ENCODE measurements around the gene UBE2G1. TPM values are rescaled to one million over a fixed set of nuclear protein-coding genes. Genes with fewer than 3 reads are reported as not detected.
A peak's percentile ranks its signal among the peaks of the same experiment; 100 is the strongest.

The UBE2G1 gene
- total RNA-seq, 4 donors from 2014 or later: 152 to 217 (median 180) TPM

GRCh38 chr17:4220655-4221054 is 145.8 kb downstream of the UBE2G1 start:
- H3K4me3 ChIP-seq: peak overlapping the region in 1 of 4 donors; percentile 9
- TF ChIP-seq POLR2A (IDR thresholded peaks at IDR 0.05): peak; percentile 70 to 81
- TF ChIP-seq, protein P1, sequence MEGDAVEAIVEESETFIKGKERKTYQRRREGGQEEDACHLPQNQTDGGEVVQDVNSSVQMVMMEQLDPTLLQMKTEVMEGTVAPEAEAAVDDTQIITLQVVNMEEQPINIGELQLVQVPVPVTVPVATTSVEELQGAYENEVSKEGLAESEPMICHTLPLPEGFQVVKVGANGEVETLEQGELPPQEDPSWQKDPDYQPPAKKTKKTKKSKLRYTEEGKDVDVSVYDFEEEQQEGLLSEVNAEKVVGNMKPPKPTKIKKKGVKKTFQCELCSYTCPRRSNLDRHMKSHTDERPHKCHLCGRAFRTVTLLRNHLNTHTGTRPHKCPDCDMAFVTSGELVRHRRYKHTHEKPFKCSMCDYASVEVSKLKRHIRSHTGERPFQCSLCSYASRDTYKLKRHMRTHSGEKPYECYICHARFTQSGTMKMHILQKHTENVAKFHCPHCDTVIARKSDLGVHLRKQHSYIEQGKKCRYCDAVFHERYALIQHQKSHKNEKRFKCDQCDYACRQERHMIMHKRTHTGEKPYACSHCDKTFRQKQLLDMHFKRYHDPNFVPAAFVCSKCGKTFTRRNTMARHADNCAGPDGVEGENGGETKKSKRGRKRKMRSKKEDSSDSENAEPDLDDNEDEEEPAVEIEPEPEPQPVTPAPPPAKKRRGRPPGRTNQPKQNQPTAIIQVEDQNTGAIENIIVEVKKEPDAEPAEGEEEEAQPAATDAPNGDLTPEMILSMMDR (IDR thresholded peaks at IDR 0.05 in 4 of 5, conservative IDR thresholded peaks at IDR 0.05 in 1 of 5): no peak
- H3K36me3 ChIP-seq: peaks cover 0 to 7% of the 10 kb centered on the region in 2 donors
- in situ Hi-C loops (cut with MboI; ENCODE audit: low sequenced_read_pairs in 4 of 4) (no loop called here), intact Hi-C loops (cut with DNase I; ENCODE audit: low total_unique reads) (no loop called here)
- H3K4me1 ChIP-seq: peaks cover 16 to 30% of the 10 kb centered on the region in 2 donors
- no peaks in the 10 kb centered on the region for H3K9me3 ChIP-seq
- no peaks in the 10 kb centered on the region for H3K27me3 ChIP-seq
- DNase-seq: peak; percentile 45 to 71
- H3K27ac ChIP-seq: peak overlapping the region; percentile 75 to 88 (median 80)
- ATAC-seq: peak; percentile 91 to 97

Other genes with a start within 250 kb of the UBE2G1 start
- 10 to 100 TPM; 66.9 to 84.6 (median 73.5) TPM for gene ZZEF1, start 223.6 kb downstream of the UBE2G1 start, total RNA-seq
- gene CYB5D2, start 223.5 kb downstream of the UBE2G1 start, total RNA-seq: 10 to 100 TPM in 3 of 4 donors, 1 to 10 TPM in 1; 9.5 to 24.0 (median 18.6) TPM
- gene ANKFY1, start 102.7 kb downstream of the UBE2G1 start, total RNA-seq: 10 to 100 TPM; 12.6 to 26.9 (median 13.5) TPM
- not detected for gene SPNS3, start 67.3 kb upstream of the UBE2G1 start, total RNA-seq
- 1 to 10 TPM; 2.7 to 6.2 (median 4.2) TPM for gene SPNS2, start 132.2 kb upstream of the UBE2G1 start, total RNA-seq
- 10 to 100 TPM; 42.5 to 60.2 (median 48.9) TPM for gene MYBBP1A, start 188.7 kb upstream of the UBE2G1 start, total RNA-seq
- gene GGT6, start 193.9 kb upstream of the UBE2G1 start, total RNA-seq: under 1 TPM in 1 of 4 donors, not detected in 3; 0.63 TPM
- gene SMTNL2, start 217.9 kb upstream of the UBE2G1 start, total RNA-seq: 100 to 1,000 TPM; 110 to 588 (median 420) TPM